WTC11 (cell line): ENCODE data around the gene SMG9. TPM values are rescaled to one million over a fixed set of nuclear protein-coding genes. Genes with fewer than 3 reads are reported as not detected.
A peak's percentile ranks its signal among the peaks of the same experiment; 100 is the strongest.

Experiments used
- ATAC-seq: fragments of 200-7000 bp; cut with Tn5 transposase; 2 replicates; pipeline ENCODE4 v1.10.0; 2021; ENCODE audit warnings: mild to moderate bottlenecking, moderate library complexity
- CTCF ChIA-PET: fragments of 300-600 bp; sonication (Branson Sonifier 250); formaldehyde crosslinking; loops from one replicate; lab custom pipeline; 2021; ENCODE audit warnings: antibody characterized with exemption; lab: Charles Lee
- POLR2A ChIA-PET: fragments of 350-600 bp; sonication (Branson Sonifier 250); formaldehyde crosslinking; loops from one replicate; lab custom pipeline; 2021; ENCODE audit warnings: antibody characterized with exemption; lab: Charles Lee
- DNase-seq: peaks from one replicate; pipeline ENCODE4 v3.0.0; 2021; ENCODE audit warnings: low spot score
- H3K27ac Mint-ChIP-seq: 2 replicates; pipeline ENCODE4 v1.8.0; 2021; ENCODE audit warnings: mixed read lengths
- H3K27me3 Mint-ChIP-seq: 2 replicates; pipeline ENCODE4 v1.8.0; 2021; ENCODE audit warnings: low read depth, mild to moderate bottlenecking, moderate library complexity, mixed read lengths
- H3K36me3 Mint-ChIP-seq: 2 replicates; pipeline ENCODE4 v1.8.0; 2021; ENCODE audit warnings: mixed read lengths
- H3K4me1 Mint-ChIP-seq: 2 replicates; pipeline ENCODE4 v1.8.0; 2022; ENCODE audit warnings: mixed read lengths
- H3K4me3 Mint-ChIP-seq: 2 replicates; pipeline ENCODE4 v1.8.0; 2021; ENCODE audit warnings: mild to moderate bottlenecking, moderate library complexity, mixed read lengths
- H3K9me3 Mint-ChIP-seq: 2 replicates; pipeline ENCODE4 v1.8.0; 2021; ENCODE audit warnings: mixed read lengths
- ARID4B ChIP-seq: sonication (generic); formaldehyde crosslinking; IDR thresholded peaks from 2 replicates; pipeline ENCODE4 v1.8.0; 2023; ENCODE audit warnings: missing genetic modification reagents, mild to moderate bottlenecking, borderline replicate concordance
- ATF2 ChIP-seq: sonication (generic); formaldehyde crosslinking; IDR thresholded peaks from 2 replicates; pipeline ENCODE4 v1.8.1; 2022; ENCODE audit warnings: low read depth, missing genetic modification reagents, borderline replicate concordance
- EMX1 ChIP-seq: fragments of 250-450 bp; sonication (Bioruptor Pico); IDR thresholded peaks from 2 replicates; pipeline ENCODE4 v1.8.0; 2021; ENCODE audit warnings: mild to moderate bottlenecking
- ETV6 ChIP-seq: sonication (generic); formaldehyde crosslinking; IDR thresholded peaks from 2 replicates; pipeline ENCODE4 v1.8.1; 2022; ENCODE audit warnings: mild to moderate bottlenecking, missing genetic modification reagents
- MLX ChIP-seq: sonication (generic); formaldehyde crosslinking; IDR thresholded peaks from 2 replicates; pipeline ENCODE4 v1.8.1; 2023; ENCODE audit warnings: mild to moderate bottlenecking, missing genetic modification reagents, moderate library complexity
- NFE2L1 ChIP-seq: sonication (generic); formaldehyde crosslinking; IDR thresholded peaks from 2 replicates; pipeline ENCODE4 v1.8.1; 2023; ENCODE audit warnings: missing genetic modification reagents
- NFYB ChIP-seq: sonication (generic); formaldehyde crosslinking; conservative IDR thresholded peaks from 2 replicates; pipeline ENCODE4 v1.8.0; 2022; ENCODE audit warnings: low read depth, missing genetic modification reagents
- ZNF532 ChIP-seq: fragments of 250-450 bp; sonication (Bioruptor Pico); IDR thresholded peaks from 2 replicates; pipeline ENCODE4 v1.9.0; 2021; ENCODE audit warnings: mild to moderate bottlenecking, borderline replicate concordance
- ZNF671 ChIP-seq: fragments of 250-450 bp; sonication (Bioruptor Pico); IDR thresholded peaks from 2 replicates; pipeline ENCODE4 v1.8.0; 2021; ENCODE audit warnings: mild to moderate bottlenecking
- total RNA-seq: library from RNA; stranded (reverse); gene quantifications from 3 replicates; pipeline ENCODE4 v1.2.3, GENCODE V29; 2021

Gene SMG9
- total RNA-seq, 1 experiment from 2014 or later = 25.7 TPM

GRCh38 chr19:43755256-43755801 lies 567 bp upstream of the SMG9 start (continued):
- TF ChIP-seq ATF2 (CRISPR knock-in tag) (no peak), ZNF532 (CRISPR knock-in tag) (no peak), NFYB (CRISPR knock-in tag) (peak; percentile 36), EMX1 (no peak), NFE2L1 (0 out of 2 replicates have a peak, but pooled peaks have one; percentile 11)
- TF ChIP-seq, all 79 proteins: peak for 6

- ChIA-PET CTCF (interaction anchor here (0.6 to 7.7 kb wide), 7 partner anchors 9 to 86 kb away, joined by 3 to 76 read pairs (median 11); no protein-coding TSS in a partner anchor), POLR2A (interaction anchor here (0.7 to 2.9 kb wide), 5 partner anchors 12 to 221 kb away, joined by 3 to 12 read pairs (median 4); partner anchors contain the start of genes KCNN4 and ZNF575)
- no peaks in the 10 kb centered on the region for H3K9me3 Mint-ChIP-seq
- H3K27me3 Mint-ChIP-seq = no peaks in the 10 kb centered on the region
- DNase-seq (no peak), ATAC-seq (no peak)
- peak overlapping the region; percentile 96 for H3K4me3 Mint-ChIP-seq
- H3K4me1 Mint-ChIP-seq = peaks cover 25% of the 10 kb centered on the region
- peak overlapping the region; percentile 95 for H3K27ac Mint-ChIP-seq
- TF ChIP-seq ZNF671 = no peak
- TF ChIP-seq ARID4B (CRISPR knock-in tag) = 0 out of 2 replicates have a peak, but pooled peaks have one; percentile 36
- peaks cover 21% of the 10 kb centered on the region for H3K36me3 Mint-ChIP-seq
Observed at GRCh38 chr19:43754253-43754502, 584 bp downstream of the SMG9 start.

GRCh38 chr19:43752287-43752875 lies 2.4 kb downstream of the SMG9 start:
- no peaks in the 10 kb centered on the region for H3K9me3 Mint-ChIP-seq
- no peak for DNase-seq
- POLR2A ChIA-PET = no interaction called here
- no peak for TF ChIP-seq MLX (CRISPR knock-in tag)
- TF ChIP-seq ETV6 (CRISPR knock-in tag) = no peak
- TF ChIP-seq, all 79 proteins: peak for 0
- CTCF ChIA-PET = interaction anchor here (1.4 to 7.7 kb wide), 2 partner anchors 14 to 57 kb away, joined by 6 to 76 read pairs; no protein-coding TSS in a partner anchor
- H3K27me3 Mint-ChIP-seq = no peaks in the 10 kb centered on the region
- H3K4me3 Mint-ChIP-seq = no peak overlapping the region
- H3K4me1 Mint-ChIP-seq = peaks cover 18% of the 10 kb centered on the region
- no peak for ATAC-seq
- H3K36me3 Mint-ChIP-seq = peaks cover 33% of the 10 kb centered on the region
- H3K27ac Mint-ChIP-seq = no peak overlapping the region
